ENCODE results near the gene RNASET2. TPM values are rescaled to one million over a fixed set of nuclear protein-coding genes. Genes with fewer than 3 reads are reported as not detected.
A peak's percentile ranks its signal among the peaks of the same experiment; 100 is the strongest.

The RNASET2 gene
- total RNA-seq, 2 experiments from 2014 or later, result 74.1 to 75.6 TPM

- CTCF ChIA-PET, result interaction anchor here (0.5 to 1.3 kb wide), 3 partner anchors 58 to 143 kb away, joined by 3 to 5 read pairs (median 3); no protein-coding TSS in a partner anchor
- Mint-ChIP-seq H3K27me3 (ENCODE audit: low read depth) (no peaks in the 10 kb centered on the region), H3K4me1 (ENCODE audit: low read depth) (peaks cover 32% of the 10 kb centered on the region), H3K4me3 (no peak overlapping the region), H3K27ac (peak overlapping the region; percentile 25), H3K36me3 (ENCODE audit: low read depth) (peaks cover 35% of the 10 kb centered on the region), H3K9me3 (no peaks in the 10 kb centered on the region)
- intact Hi-C loops (cut with micrococcal nuclease), result no loop called here
- DNase-seq, result no peak
Measured at GRCh38 chr6:166931426-166931970, 24.9 kb downstream of the RNASET2 start.

GRCh38 chr6:166930354-166930891 lies 25.9 kb downstream of the RNASET2 start:
- H3K27ac Mint-ChIP-seq, result no peak overlapping the region
- DNase-seq, result no peak
- H3K36me3 Mint-ChIP-seq (ENCODE audit: low read depth), result peaks cover 32% of the 10 kb centered on the region
- H3K27me3 Mint-ChIP-seq (ENCODE audit: low read depth), result no peaks in the 10 kb centered on the region
- intact Hi-C loops (cut with micrococcal nuclease), result no loop called here
- H3K4me1 Mint-ChIP-seq (ENCODE audit: low read depth), result peaks cover 25% of the 10 kb centered on the region
- no peaks in the 10 kb centered on the region for H3K9me3 Mint-ChIP-seq
- no peak overlapping the region for H3K4me3 Mint-ChIP-seq
- CTCF ChIA-PET, result no interaction called here

GRCh38 chr6:166929542-166930189 lies 26.7 kb downstream of the RNASET2 start:
- intact Hi-C loops (cut with micrococcal nuclease), result no loop called here
- DNase-seq, result no peak
- peaks cover 23% of the 10 kb centered on the region for H3K4me1 Mint-ChIP-seq (ENCODE audit: low read depth)
- no peak overlapping the region for H3K27ac Mint-ChIP-seq
- H3K27me3 Mint-ChIP-seq (ENCODE audit: low read depth), result no peaks in the 10 kb centered on the region
- H3K4me3 Mint-ChIP-seq, result no peak overlapping the region
- H3K36me3 Mint-ChIP-seq (ENCODE audit: low read depth), result peaks cover 34% of the 10 kb centered on the region
- CTCF ChIA-PET, result interaction anchor here (0.6 to 1.4 kb wide), 2 partner anchors 12 to 1035 kb away, joined by 3 to 5 read pairs; no protein-coding TSS in a partner anchor
- no peaks in the 10 kb centered on the region for H3K9me3 Mint-ChIP-seq

- Mint-ChIP-seq H3K27ac (peak overlapping the region; percentile 52), H3K9me3 (no peaks in the 10 kb centered on the region), H3K4me3 (no peak overlapping the region), H3K36me3 (ENCODE audit: low read depth) (peaks cover 33% of the 10 kb centered on the region), H3K4me1 (ENCODE audit: low read depth) (peaks cover 23% of the 10 kb centered on the region), H3K27me3 (ENCODE audit: low read depth) (no peaks in the 10 kb centered on the region)
- intact Hi-C loops (cut with micrococcal nuclease), result no loop called here
- CTCF ChIA-PET, result interaction anchor here (0.6 to 1.4 kb wide), 3 partner anchors 13 to 1035 kb away, joined by 3 to 5 read pairs (median 4); no protein-coding TSS in a partner anchor
- no peak for DNase-seq
Measured at GRCh38 chr6:166928644-166929541, 27.5 kb downstream of the RNASET2 start.

GRCh38 chr6:166927935-166928643 lies 28.3 kb downstream of the RNASET2 start:
- Mint-ChIP-seq H3K4me3 (no peak overlapping the region), H3K4me1 (ENCODE audit: low read depth) (peaks cover 23% of the 10 kb centered on the region), H3K36me3 (ENCODE audit: low read depth) (peaks cover 30% of the 10 kb centered on the region), H3K27ac (no peak overlapping the region), H3K27me3 (ENCODE audit: low read depth) (no peaks in the 10 kb centered on the region), H3K9me3 (no peaks in the 10 kb centered on the region)
- CTCF ChIA-PET, result interaction anchor here (0.7 to 0.9 kb wide), 2 partner anchors 23 to 79 kb away, joined by 3 to 4 read pairs; no protein-coding TSS in a partner anchor
- no peak for DNase-seq
- intact Hi-C loops (cut with micrococcal nuclease), result no loop called here

- Mint-ChIP-seq H3K27me3 (ENCODE audit: low read depth) (no peaks in the 10 kb centered on the region), H3K4me3 (no peak overlapping the region), H3K4me1 (ENCODE audit: low read depth) (peaks cover 20% of the 10 kb centered on the region), H3K27ac (peak overlapping the region; percentile 62), H3K36me3 (ENCODE audit: low read depth) (peaks cover 25% of the 10 kb centered on the region), H3K9me3 (no peaks in the 10 kb centered on the region)
- intact Hi-C loops (cut with micrococcal nuclease), result no loop called here
- DNase-seq, result no peak
- CTCF ChIA-PET, result interaction anchor here (0.9 kb wide), 1 partner anchor 24 kb away, joined by 3 read pairs; no protein-coding TSS in a partner anchor
Measured at GRCh38 chr6:166927240-166927934, 29.0 kb downstream of the RNASET2 start.

GRCh38 chr6:166926748-166927147 lies 29.6 kb downstream of the RNASET2 start:
- no peaks in the 10 kb centered on the region for H3K9me3 Mint-ChIP-seq
- intact Hi-C loops (cut with micrococcal nuclease), result no loop called here
- H3K4me1 Mint-ChIP-seq (ENCODE audit: low read depth), result peaks cover 15% of the 10 kb centered on the region
- CTCF ChIA-PET, result no interaction called here
- H3K36me3 Mint-ChIP-seq (ENCODE audit: low read depth), result peaks cover 20% of the 10 kb centered on the region
- H3K27me3 Mint-ChIP-seq (ENCODE audit: low read depth), result no peaks in the 10 kb centered on the region
- no peak overlapping the region for H3K4me3 Mint-ChIP-seq
- no peak for DNase-seq
- no peak overlapping the region for H3K27ac Mint-ChIP-seq

GRCh38 chr6:166925141-166925996 lies 31.0 kb downstream of the RNASET2 start:
- no peak overlapping the region for H3K27ac Mint-ChIP-seq
- no peak overlapping the region for H3K4me3 Mint-ChIP-seq

GRCh38 chr6:166924531-166924930 lies 31.8 kb downstream of the RNASET2 start:
- CTCF ChIA-PET, result no interaction called here
- H3K4me3 Mint-ChIP-seq, result no peak overlapping the region
- peaks cover 9% of the 10 kb centered on the region for H3K36me3 Mint-ChIP-seq (ENCODE audit: low read depth)
- intact Hi-C loops (cut with micrococcal nuclease), result no loop called here
- DNase-seq, result no peak
- no peak overlapping the region for H3K27ac Mint-ChIP-seq
- H3K27me3 Mint-ChIP-seq (ENCODE audit: low read depth), result no peaks in the 10 kb centered on the region
- no peaks in the 10 kb centered on the region for H3K4me1 Mint-ChIP-seq (ENCODE audit: low read depth)
- no peaks in the 10 kb centered on the region for H3K9me3 Mint-ChIP-seq

More at GRCh38 chr6:166925141-166925996, 31.0 kb downstream of the RNASET2 start:
- intact Hi-C loops (cut with micrococcal nuclease), result no loop called here
- CTCF ChIA-PET, result no interaction called here
- DNase-seq, result no peak
- peaks cover 11% of the 10 kb centered on the region for H3K36me3 Mint-ChIP-seq (ENCODE audit: low read depth)
- no peaks in the 10 kb centered on the region for H3K9me3 Mint-ChIP-seq
- peaks cover 3% of the 10 kb centered on the region for H3K4me1 Mint-ChIP-seq (ENCODE audit: low read depth)
- H3K27me3 Mint-ChIP-seq (ENCODE audit: low read depth), result no peaks in the 10 kb centered on the region

GRCh38 chr6:166922937-166923336 lies 33.4 kb downstream of the RNASET2 start:
- Mint-ChIP-seq H3K27ac (no peak overlapping the region), H3K4me1 (ENCODE audit: low read depth) (no peaks in the 10 kb centered on the region)

GRCh38 chr6:166921570-166921969 lies 34.8 kb downstream of the RNASET2 start:
- CTCF ChIA-PET, result no interaction called here
- no peak for DNase-seq
- no peak overlapping the region for H3K27ac Mint-ChIP-seq
- H3K36me3 Mint-ChIP-seq (ENCODE audit: low read depth), result peaks cover 6% of the 10 kb centered on the region
- no peaks in the 10 kb centered on the region for H3K4me1 Mint-ChIP-seq (ENCODE audit: low read depth)
- no peaks in the 10 kb centered on the region for H3K9me3 Mint-ChIP-seq
- no peak overlapping the region for H3K4me3 Mint-ChIP-seq
- intact Hi-C loops (cut with micrococcal nuclease), result no loop called here
- H3K27me3 Mint-ChIP-seq (ENCODE audit: low read depth), result no peaks in the 10 kb centered on the region

More at GRCh38 chr6:166922937-166923336, 33.4 kb downstream of the RNASET2 start:
- CTCF ChIA-PET, result no interaction called here
- Mint-ChIP-seq H3K27me3 (ENCODE audit: low read depth) (no peaks in the 10 kb centered on the region), H3K36me3 (ENCODE audit: low read depth) (peaks cover 9% of the 10 kb centered on the region), H3K4me3 (no peak overlapping the region), H3K9me3 (no peaks in the 10 kb centered on the region)
- DNase-seq, result no peak
- intact Hi-C loops (cut with micrococcal nuclease), result no loop called here

All from activated naive CD4-positive, alpha-beta T cell treated with anti-CD3 and anti-CD28 coated beads for 36 hours (primary cell).